Activated gamma-delta T cell (primary cell): Measurements from ENCODE around the gene ZNF782.
"Not testable (repeated sequence)": the region's sequence is repeated elsewhere in the genome, so short reads cannot be mapped to it uniquely, and the experiment has no call there.

Source experiments
- DNase-seq: peaks from one replicate; lab custom pipeline; 2025; lab: John Stamatoyannopoulos, UW

ZNF782 gene

DNA sequence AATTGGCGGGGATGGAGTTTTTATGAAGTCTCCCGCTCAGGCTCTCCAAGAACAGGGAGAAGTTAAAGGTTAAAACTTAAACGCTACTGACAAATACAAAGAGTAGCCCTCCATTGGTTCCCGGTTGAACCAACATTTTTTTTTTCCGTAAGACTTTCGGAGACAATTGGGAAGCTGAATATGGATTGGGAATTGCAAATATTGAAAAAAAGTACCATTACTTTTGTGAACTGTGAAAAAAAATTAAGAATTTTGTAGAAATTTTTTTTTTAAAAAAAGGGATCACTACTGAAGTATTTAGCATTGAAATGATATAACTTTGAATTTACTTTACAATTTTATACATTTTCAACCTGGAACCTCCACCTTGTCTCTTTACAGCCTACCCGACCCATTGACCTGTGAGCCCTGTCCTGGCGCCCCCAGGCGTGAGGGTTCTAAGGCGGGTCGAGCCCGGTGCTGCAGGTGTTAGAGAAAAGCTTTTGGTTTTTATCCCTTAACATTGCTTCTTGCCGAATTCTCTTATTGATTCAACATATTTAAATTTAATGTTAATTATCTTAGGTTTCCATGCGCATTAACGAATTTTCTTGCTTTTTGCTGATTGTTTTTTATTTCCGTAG is 448 bp upstream of the ZNF782 start:
- DNase-seq: no peak

DNA sequence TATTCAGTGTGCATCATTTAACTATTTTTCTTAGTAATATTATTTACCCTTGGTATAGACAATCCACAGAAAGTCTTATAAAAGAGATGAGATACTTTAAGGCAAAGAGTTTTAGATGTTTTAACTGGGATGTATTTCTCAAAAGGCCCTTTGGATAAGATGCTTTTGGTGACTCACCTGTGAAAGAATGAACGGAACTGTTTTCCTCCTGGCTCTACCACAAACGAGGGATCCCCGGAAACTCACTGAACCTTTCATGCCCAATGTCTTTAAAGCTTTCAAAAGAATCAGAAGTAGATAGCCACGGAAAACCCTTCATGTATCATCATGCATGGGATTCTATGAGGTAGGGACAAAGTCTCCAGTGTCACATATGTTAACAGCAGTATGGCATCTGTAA is 1.6 kb downstream of the ZNF782 start:
- DNase-seq: no peak

GRCh38 chr9:96844040-96844439 is 10.3 kb downstream of the ZNF782 start:
- DNase-seq: no peak

- no peak for DNase-seq
Measured at GRCh38 chr9:96818533-96818932, 35.8 kb downstream of the ZNF782 start.

GRCh38 chr9:96817973-96818372 is 36.3 kb downstream of the ZNF782 start:
- DNase-seq: no peak

GRCh38 chr9:96813607-96814006 is 40.7 kb downstream of the ZNF782 start:
- no peak for DNase-seq

- not testable (repeated sequence) for DNase-seq
Measured at GRCh38 chr9:96798959-96799358, 55.4 kb downstream of the ZNF782 start.

DNA sequence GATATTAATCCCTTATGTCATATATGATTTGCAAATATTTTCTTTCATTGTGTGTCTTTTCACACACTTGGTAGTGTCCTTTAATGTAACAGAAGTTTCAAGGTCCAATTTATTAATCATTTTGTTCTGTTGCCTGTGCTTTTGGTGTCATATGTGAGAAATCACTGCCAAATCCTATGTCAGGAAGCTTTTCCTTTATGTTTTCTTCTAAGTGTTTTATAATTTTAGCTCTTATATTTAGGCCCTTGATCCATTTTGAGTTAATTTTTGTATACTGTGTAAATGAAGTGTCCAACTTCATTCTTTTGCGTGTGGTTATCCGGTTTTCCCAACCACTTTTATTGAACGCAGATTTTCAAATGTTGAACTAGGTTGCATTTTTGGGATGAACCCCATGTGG is 70.3 kb downstream of the ZNF782 start:
- no peak for DNase-seq

GRCh38 chr9:96782235-96782634 is 72.1 kb downstream of the ZNF782 start:
- no peak for DNase-seq

DNA sequence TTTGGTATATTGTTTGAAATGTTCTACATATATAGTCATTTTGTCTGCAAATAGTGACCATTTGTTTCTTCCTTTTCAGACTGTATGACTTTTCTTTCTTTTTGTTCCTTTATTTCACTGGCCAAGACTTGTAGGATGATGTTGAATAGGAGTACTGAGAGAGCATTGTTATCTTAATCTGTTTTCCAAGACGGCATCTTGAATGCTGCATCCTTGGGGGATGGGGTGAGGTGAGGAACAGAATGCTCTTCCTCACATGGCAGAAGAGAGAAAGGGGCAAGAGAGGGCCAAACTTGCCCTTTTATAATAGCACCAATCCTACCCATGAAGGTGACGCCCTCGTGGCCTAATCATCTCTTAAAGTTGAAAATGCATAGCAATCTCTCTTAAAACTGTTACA is 72.8 kb downstream of the ZNF782 start:
- no peak for DNase-seq

GRCh38 chr9:96779089-96779488 is 75.2 kb downstream of the ZNF782 start:
- no peak for DNase-seq

- no peak for DNase-seq
Measured at GRCh38 chr9:96777426-96777864, 76.9 kb downstream of the ZNF782 start.

DNA sequence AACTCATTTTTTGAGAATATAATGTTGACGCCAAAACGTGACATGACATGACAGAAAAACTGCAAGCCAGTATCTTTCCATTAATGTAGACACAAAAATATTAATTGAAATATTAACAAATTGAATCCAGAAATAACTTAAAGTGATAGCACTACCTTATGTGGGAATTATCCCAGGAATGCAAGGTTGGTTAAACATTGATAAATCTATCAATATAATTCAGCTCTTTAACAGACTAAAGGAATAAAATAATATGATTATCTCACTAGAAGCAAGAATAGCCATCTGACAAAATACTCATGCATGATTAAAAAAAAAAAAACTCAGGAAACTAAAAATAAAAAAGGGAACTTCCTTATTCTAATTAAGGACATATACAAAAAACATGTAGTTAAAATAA is 83.2 kb downstream of the ZNF782 start:
- DNase-seq: no peak

- no peak for DNase-seq
Measured at GRCh38 chr9:96769989-96770388, 84.3 kb downstream of the ZNF782 start.
